Measurements from ENCODE around the gene COPS7A.

Gene COPS7A

GRCh38 chr12:6688999-6689882 is 34.6 kb upstream of the COPS7A start, which contains the start of gene ZNF384:
TSS of gene ZNF384 (minus strand) at chr12:6689375. CDS start at chr12:6679520, 9,855 bp downstream.
- DNase-seq (ENCODE audit: low spot score), result peak; percentile 95
- ChIA-PET CTCF (interaction anchor here (0.5 to 1.2 kb wide), 3 partner anchors 30 to 233 kb away, joined by 3 read pairs; no protein-coding TSS in a partner anchor), POLR2A (ENCODE audit: low non-redundant PET) (interaction anchor here (0.6 to 1.3 kb wide), 7 partner anchors 32 to 420 kb away, joined by 3 to 13 read pairs (median 4); partner anchors contain the start of genes C1RL and COPS7A)
- H3K27ac ChIP-seq, result peak within 1 kb of the TSS; percentile 94
- TF ChIP-seq CTCF (conservative IDR thresholded peaks at IDR 0.05; ENCODE audit: low read depth), result no peak

- POLR2A ChIA-PET (ENCODE audit: low non-redundant PET), result interaction anchor here (0.6 kb wide), 1 partner anchor 98 kb away, joined by 3 read pairs; no protein-coding TSS in a partner anchor
- DNase-seq (ENCODE audit: low spot score), result no peak
- no peak for TF ChIP-seq CTCF (conservative IDR thresholded peaks at IDR 0.05; ENCODE audit: low read depth)
- no peak overlapping the region for H3K27ac ChIP-seq
- CTCF ChIA-PET, result no interaction called here
These were observed 32.4 kb upstream of the COPS7A start for GRCh38 chr12:6691473-6691872.

- ChIA-PET POLR2A (ENCODE audit: low non-redundant PET) (no interaction called here), CTCF (no interaction called here)
- no peak overlapping the region for H3K27ac ChIP-seq
- DNase-seq (ENCODE audit: low spot score), result no peak
- no peak for TF ChIP-seq CTCF (conservative IDR thresholded peaks at IDR 0.05; ENCODE audit: low read depth)
These were observed 31.0 kb upstream of the COPS7A start for GRCh38 chr12:6692888-6693287.

GRCh38 chr12:6693832-6694355 is 30.0 kb upstream of the COPS7A start:
- no peak overlapping the region for H3K27ac ChIP-seq
- CTCF ChIA-PET, result no interaction called here
- POLR2A ChIA-PET (ENCODE audit: low non-redundant PET), result no interaction called here
- DNase-seq (ENCODE audit: low spot score), result no peak
- TF ChIP-seq CTCF (conservative IDR thresholded peaks at IDR 0.05; ENCODE audit: low read depth), result no peak

- ChIA-PET POLR2A (ENCODE audit: low non-redundant PET) (no interaction called here), CTCF (no interaction called here)
- DNase-seq (ENCODE audit: low spot score), result no peak
- no peak overlapping the region for H3K27ac ChIP-seq
- TF ChIP-seq CTCF (conservative IDR thresholded peaks at IDR 0.05; ENCODE audit: low read depth), result no peak
These were observed 29.1 kb upstream of the COPS7A start for GRCh38 chr12:6694701-6695100.

GRCh38 chr12:6695313-6696045 is 28.4 kb upstream of the COPS7A start:
- no peak overlapping the region for H3K27ac ChIP-seq
- ChIA-PET CTCF (interaction anchor here (0.5 to 1.0 kb wide), 2 partner anchors 28 to 128 kb away, joined by 3 to 5 read pairs; no protein-coding TSS in a partner anchor), POLR2A (ENCODE audit: low non-redundant PET) (no interaction called here)
- no peak for TF ChIP-seq CTCF (conservative IDR thresholded peaks at IDR 0.05; ENCODE audit: low read depth)
- no peak for DNase-seq (ENCODE audit: low spot score)
